NOMO-1 treated with dmso at 0.1 percent for 144 hours (cell line): ENCODE results near the gene GRK6.
A peak's percentile ranks its signal among the peaks of the same experiment; 100 is the strongest.

Source experiments
- DNase-seq: peaks from one replicate; lab custom pipeline; 2025; ENCODE audit not compliant: unreplicated experiment; lab: John Stamatoyannopoulos, UW

GRK6 gene

DNA sequence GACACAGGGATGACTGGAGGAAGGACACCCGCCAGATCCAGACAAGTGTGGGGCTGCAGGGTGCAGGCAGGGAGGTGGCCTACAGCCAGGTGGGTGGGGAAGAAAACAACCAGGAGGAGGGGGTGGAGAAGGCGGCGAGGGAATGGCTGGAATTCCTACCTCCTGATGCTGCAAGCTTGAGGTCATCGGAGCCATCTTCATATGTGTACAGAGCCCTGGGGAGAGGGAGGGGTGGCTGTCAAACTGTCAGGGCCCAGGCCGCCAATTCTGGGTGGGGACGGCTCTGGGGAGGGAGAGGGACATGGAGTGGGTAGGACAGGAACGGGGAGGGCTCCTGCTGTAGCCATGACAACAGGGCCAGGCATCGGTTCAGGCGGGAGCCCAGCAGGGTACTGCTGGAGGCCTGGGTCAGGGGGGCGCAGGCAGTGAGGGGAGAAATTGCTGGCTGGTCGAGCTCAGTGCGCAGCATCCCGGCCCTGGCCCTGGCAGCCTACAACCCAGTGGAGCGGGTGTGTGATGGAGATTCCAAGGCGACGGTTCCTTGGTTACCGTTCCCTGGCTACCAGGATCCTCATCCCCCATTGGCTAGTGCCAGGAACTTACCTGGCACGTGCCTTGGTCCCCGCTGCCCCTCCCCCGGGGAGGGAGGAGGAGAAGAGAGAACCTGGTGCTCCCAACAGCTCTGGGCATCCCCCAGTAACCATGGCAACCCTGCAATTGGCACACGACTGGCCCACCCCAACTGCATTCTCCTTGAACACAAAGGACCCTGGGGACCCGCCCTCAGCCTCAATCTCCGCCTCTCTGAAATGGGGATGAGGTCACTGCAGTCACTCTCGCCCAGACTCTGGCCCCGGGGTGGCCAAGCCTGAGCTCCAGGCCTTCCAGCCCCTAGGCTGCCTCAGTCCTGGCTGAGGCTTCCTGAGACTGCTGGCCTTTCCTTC lies 42.5 kb downstream of the GRK6 start:
- no peak for DNase-seq

DNA sequence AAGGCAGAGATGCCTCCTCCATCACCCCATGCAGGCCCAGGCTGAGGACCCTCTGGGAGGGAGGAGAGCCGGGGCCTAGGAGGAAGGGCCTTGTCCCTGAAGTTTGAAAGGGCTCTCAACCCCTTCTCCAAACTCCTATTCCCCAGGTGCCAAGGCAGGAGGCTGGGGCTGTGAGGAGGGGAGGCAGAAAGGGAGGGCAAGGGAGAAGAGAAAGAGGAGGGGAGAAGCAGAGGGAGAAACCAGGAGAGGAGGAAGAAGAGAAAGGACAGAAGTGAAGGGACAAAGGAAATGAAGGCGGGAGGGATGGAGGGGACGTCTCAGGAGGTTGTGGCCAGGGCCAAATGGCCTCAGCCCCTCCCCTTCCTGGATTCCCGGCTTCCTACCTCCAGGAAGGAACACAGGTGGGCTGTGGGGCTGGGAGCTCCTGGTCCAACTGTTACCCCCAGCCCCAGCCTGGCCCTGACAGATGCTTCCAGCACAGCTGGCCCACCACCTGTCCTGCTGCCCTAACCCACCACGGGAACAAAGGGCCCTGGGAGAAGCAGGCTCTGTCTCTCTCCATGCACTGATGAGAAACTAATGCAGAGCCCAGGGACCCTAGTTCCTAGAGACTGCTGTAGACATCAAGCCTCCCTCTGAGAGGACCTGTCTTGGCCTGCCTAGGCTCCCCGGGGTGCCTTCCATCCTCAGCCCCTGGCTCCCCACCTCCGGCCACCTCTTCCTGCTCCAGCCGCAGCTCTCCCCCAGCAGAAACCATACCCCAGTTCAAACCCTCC lies 43.5 kb downstream of the GRK6 start:
- no peak for DNase-seq

DNA sequence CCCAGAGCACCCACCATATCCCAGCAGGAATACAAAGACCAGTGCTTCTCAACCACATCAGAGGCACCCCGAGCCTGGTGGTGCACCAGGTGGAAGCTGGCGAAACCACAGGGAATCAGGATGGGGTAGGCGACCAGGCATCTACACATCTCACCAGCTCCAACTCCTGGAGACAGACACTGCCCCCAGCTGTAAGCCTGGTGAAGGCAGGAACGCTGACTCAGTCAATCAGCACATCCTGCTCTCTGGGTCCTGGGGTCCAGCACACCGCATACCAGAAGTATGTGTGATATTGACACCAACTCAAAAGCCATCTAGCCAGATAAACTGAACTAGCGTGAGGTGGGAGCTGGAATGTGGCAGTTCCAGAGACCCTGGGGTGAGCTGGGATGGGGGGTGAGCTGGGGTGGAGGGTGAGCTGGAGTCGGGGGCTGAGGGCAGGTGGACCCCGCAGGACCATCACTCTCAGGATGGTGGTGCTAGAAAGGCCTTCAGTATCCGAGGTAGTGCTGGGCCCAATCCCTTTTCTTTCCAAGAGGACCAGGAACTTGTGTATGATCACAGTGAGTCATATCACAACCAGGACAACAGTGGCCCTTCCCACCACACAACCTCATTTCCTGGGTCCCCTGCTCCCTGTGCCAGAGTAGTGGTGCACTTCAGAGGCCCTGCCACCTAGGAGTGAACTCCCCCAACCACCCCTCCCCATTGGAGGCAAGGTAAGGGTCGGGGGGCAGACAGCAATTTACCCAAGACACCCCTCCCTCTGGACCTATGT lies 44.5 kb downstream of the GRK6 start:
- DNase-seq = no peak

DNA sequence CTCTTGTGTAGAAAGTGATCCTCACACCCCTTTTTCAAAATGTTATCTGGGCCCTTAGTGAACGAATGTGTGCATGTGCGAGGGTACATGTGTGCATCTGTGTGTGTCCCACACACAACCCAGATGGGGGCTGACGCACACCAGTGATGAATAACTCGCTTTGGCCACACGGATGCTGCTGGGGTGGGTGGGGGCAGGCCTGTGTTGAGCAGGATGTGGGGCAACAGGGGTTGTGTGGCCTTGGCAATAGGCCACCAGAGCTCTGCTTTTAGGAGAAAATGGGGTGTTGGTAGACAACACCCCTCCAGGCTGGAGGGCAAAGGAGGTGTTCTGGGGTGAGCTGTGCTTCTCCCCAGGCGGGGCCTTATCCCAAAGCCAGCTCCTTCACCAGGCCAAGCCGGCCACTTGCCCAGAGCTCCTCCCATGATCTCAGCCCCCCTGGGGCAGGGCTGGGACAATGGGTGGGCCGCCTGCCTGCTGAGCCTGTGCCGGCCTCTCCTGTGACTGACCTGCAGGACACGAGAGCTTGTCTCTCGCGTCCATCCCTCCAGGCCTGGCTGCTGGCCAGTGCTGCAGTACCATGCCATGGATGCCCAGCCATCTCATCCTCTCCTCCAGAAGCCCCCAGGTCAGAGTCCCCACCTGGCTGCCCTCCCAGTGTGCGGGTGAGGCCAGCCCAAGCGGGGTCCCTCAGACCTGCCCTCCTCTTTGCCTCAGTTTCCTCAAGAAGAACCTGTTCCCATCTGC lies 45.3 kb downstream of the GRK6 start:
- DNase-seq = no peak

DNA sequence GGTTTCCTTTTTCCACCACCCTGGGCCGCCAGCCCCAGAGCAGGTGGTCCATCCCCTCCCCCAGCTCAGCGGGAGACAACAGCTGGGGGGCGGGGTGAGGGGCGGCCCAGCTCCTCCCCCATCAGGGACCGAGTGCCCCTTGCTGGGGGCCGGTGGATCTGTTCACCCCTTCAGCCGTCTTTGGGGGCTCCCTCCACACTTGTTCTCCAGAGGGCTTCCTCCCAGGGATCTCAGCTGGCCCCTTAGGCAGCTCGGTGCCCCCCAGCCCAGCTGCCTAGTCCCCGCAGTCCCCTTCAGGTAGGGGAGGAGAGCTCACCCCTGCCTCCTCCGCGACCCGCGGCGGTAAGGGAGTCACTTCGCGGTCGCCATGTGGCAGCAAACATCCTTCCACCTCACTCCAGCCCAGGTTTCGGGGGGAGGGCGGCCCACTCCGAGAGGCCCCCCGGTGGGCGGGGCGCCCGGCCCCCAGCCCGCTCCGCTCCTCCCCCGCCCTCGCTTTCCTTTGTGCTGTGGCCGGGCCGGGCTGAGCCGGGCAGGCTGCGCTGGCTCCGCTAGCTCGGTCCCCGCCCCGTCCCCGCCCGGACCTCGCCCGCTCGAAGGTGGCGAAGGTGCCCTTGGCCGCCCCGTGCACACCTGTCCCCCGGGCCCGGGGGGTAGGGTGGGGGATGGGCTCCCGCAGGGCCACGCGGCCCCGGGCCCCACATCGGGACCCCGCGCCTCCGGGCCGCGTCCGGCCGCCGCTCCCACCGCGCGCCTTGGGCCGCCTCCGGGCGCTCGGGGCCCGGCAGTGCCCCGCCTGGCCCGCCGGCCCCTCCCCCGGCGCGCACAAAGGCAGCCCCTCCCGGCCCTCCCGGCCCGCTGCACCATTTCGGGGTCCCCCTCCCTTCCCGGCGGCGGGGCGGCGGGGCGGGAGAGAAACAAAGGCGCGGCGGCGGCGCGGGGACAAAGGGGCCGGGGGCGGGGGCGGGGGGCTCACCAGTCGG lies 46.3 kb downstream of the GRK6 start:
- DNase-seq = no peak

DNA sequence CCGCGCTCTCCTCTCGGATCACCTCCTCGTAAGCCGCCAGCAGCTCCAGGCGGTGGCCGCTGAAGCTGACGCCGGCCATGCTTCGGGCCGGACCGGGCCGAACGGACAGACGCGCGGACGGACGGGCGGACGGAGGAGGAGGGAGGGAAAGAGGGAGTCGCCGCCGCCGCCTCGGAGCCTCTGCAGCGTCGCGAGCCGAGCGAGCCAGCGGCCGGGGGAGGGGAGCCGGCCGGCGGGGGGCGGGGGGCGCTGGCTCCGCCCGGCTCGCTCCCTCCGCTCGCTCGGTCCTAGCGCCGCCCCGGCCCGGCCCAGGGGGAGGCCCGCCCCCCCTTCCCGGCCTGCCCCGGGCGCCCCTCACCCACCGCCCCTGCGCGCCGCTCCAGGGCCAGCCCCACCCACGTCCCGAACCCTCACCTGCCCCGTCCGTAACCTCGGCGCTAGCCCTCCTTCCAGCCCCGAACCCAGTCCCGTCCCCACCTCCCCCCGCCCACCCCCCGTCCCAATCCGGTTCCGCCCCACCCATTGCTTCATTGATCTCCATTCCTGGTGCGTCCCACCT lies 47.0 kb downstream of the GRK6 start, which contains the start of gene DBN1:
TSS of gene DBN1 (minus strand) at position 192 of the 559 bp plus-strand sequence. CDS start at position 79, 113 bp downstream.
- no peak for DNase-seq

DNA sequence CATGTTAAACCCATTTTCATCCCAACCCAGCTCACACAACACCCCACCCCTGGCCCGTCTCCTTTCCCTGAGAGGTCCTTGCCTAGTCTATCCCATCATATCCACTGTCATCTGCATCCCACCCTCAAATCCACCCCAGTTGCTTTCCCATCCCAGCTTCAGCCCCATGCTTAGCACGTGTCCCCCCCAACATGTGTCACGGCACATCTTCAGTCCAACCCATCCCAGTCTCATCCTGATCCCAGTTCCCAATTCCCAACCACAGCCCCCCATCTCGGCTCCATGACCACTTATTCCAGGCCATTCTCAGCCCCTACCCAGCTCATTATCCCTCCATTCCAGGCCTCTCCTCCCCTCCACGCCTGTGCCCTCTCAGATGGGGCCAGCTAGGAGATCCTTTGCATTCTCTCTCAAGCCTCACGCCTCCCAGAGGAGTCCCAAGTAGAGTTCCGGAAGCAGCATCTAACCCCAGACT lies 47.6 kb downstream of the GRK6 start:
- no peak for DNase-seq

DNA sequence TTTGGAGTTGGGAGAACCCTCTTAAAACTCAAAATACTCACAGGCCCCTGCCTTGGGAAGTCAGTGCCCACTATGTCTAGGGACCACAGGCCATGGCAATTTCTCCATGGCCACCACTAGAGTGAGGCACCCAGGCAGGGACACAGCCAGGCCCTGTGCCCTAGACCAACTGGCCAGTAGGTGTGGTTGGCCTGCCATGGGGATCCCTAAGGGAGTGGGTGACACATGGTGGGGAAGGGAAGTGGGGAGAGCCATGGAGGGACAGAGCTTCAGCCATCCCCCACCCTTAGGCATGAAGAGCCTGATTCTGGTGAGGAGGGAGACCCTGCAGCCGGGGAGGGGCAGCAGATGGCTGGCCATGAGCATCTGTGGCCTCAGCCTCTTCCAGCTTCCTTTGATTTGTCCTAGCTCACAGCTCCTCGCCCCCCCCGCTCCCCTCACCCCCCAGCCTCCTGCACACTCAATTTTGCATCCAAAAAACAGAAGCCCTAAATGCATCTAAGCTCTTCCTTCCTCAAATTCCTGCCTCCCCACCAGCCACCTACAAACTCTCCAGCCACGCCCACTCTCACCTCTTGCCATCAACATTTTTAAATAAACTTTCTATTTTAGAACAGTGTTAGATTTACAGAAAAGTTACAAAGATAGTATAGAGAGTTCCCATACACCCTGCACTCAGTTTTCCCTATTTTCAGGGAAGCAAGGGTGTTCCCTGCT lies 48.5 kb downstream of the GRK6 start:
- DNase-seq = peak; percentile 42

DNA sequence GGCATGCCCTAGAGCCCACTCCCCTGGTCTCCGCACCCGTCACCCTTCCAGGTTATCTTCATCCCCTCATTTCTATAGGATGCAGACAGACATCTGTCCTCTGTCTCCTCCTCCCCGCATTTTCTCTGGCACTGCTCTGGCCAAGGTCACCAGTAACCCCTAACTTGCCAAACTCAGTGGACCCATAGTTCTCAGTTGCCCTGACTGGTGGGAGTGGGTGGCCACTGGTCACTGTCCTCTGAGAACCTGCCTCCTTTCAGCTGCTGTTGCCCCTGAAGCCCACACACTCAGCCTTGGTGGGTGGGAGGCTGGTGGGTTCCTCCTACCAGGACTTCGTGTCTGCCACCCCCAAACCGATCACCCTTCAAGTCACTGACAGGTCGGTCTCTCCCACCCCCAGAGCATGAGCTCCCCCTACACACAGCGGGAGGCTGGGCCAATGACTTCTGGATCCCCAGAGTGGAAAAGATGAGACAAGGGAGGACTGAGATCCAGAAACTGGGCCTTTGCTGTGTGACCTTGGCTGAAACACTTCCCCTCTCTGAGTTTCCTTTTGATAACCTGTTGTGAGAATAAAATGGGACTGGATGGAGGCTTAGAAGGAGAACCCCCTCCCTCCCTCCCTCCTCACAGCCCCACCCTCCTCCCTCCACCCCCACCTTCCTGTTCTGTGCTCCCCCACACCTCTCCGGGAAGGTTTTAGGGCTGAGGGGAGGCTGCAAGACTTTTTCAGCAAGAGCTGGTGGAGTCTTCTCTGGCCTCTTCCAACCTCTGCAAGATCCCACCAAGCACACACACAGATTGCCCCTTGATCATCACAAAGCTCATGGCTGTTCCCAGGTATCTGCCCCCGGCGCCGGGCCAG lies 49.3 kb downstream of the GRK6 start:
- DNase-seq = no peak

DNA sequence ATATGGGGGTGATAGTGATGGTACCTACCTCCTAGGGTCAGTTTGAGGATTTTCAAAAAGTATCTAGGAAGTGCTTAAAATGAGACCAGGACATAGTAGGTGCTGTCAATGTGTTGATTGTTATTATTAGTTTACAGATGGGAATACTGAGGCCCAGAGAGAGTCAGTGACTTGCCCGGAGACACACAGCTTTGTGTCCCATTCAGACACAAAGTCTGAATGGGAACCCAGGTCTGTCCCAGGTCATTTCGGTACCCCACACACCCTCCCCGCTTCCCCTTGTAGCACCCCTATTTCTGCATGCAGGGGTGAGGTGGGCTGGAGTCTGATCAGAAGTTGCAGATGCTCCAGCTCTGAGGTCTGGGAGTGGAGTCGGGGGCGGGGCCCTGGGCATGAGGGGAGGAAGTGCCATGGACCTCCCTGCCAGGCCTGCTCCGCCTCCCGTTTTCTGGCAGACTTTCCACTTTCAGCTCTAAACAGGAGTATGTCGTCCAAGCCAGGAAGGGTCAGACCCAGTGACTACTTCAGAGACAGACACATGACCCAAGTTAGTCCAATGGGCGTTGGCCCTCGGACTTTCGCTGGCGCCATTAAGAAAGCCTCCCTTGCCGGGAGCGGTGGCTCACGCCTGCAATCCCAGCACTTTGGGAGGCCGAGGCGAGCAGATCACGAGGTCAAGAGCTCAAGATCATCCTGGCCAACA lies 50.2 kb downstream of the GRK6 start:
- DNase-seq = no peak

DNA sequence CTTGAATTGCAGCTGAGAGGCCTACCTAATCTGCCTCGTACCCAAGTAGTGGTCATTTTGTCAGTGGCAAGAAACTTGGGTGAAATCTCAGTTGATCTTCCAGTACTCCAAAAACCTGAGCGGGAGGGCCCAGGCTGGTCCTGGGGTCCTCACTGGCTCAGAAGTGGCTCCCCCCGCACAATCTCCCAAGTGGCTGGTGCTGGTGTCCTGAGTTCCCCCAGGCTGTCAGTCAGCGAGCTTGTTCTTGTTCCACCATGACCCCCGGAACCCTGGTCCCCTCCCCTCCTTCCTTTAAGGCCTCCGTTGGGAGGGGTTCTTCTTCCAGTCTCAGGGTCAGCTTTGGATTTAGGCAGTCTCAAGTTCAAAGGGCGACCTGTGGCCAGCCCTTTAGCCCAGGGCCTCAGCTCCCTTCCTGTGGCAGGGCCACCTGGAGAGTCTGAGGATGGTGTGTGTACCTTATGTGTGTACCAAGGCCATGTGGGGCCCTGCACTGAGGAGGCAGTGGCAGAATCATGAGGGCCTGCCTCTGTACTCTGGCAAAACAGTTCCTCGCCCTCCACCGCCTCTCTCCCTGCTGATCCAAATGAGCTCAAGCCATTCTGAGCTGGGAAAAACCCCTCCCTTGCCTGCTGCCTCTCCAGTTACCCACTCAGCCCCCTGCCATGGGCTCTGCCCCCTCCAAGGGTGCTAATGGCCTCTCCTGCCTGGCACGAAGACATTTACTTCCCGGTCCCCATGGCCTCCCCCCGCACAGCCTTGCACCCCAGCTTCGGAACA lies 51.4 kb downstream of the GRK6 start:
- DNase-seq = no peak

DNA sequence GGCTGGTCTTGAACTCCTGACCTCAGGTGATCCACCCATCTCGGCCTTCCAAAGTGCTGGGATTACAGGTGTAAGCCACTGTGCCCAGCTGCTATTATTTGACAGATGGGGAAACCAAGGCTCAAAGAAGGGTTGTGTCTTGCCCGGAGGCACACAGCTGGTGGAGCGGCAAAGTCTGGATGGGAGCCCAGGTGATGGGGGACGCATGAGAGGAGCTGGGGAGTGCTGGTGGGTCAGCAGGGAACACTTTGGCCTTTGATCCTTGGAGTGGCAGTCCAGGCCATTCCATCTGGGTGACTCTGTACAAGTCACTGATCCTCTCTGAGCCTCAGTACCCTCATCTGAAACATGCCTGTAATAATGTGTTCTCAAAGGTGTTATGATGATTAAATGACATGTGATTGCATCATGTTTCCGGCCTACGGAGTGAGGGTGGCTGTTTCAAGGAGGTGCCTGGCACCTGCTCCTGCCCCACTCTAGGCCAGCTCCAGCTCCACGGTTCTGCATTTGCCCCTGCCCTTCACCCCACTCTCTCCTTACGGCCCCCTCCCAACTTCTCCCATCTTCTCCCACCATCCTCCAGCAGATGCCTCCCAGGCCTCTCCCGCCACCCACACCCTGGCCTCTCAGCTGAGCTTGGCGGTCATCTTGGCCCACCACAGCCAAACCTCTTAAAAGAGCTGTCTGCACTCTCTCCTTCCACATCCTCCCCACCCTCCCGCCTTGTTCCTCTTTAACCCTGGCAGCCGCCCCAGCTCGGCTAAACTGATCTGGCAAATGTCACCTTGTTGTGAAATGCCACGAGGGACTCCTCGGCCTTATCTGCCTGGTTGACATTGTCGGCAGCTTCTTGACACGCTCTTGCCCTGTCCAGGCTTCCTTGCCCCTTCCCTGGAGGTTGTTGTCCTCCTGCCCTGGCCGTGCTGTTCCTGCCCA lies 52.5 kb downstream of the GRK6 start:
- DNase-seq = peak; percentile 88

DNA sequence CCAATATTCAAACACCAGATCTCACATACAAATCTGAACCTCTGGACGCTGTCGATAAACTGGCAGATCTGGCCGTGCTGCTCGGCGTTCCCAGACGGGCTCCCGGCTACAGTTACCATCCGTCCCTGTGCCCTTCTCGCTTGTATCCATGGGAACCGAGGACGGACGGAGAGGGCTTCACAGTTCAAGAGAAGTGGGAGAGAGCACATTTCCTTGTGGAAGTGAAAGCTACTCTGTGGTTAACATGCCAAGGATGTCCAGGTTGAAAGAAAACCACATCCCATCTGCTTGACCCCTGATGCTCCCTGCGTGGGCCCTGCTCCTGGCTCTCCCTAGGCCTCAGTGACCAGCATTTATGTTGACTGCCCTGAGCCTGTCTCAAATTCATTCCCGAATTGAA lies 53.3 kb downstream of the GRK6 start:
- DNase-seq = no peak

DNA sequence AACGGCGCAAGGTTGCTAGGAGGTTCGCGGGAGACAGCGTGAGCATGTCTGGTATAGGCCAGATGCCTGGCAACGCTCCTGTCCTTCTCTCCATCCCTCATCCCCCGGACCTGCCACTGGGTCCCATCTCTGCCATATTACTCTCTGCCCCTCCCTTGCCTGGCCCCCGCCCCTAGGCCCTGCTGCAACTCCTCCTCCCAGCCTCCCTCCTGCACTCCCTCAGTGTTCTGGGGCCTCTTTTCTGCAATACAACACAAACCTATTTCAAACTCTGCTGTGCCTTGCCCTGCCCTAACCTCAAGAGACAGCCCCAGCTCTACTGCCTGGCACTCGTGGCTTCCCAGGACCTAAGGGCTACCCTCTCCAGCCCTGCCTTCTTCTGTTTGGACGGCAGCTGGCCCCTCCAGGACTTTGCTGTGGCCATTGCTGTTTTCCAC lies 55.9 kb downstream of the GRK6 start:
- no peak for DNase-seq

DNA sequence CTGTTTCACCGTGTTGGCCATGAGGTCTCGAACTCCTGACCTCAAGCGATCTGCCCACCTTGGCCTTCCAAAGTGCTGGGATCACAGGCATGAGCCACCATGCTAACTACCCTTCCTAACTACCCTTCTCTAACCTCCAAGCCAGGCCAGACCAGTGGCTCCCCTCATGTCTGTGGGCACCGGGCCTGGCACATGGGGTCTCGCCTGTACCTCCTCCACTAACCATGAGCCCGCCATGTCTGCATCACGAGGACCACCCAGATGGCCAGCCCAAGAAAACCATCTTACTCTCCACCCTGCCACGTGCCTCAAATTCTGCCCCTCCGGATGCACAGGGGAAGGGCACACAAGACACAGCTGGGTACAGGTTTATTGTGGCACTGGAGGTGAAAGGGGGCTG lies 56.6 kb downstream of the GRK6 start:
- no peak for DNase-seq
